Heart left ventricle (tissue), 16 donors: ENCODE measurements around the gene CTXND2. TPM values are rescaled to one million over a fixed set of nuclear protein-coding genes. Genes with fewer than 3 reads are reported as not detected.
"Not testable (repeated sequence)": the region's sequence is repeated elsewhere in the genome, so short reads cannot be mapped to it uniquely, and the experiment has no call there.

Experiments
- ATAC-seq, 4 donors: fragments of 200-7000 bp; cut with Tn5 transposase; one replicate each; pipeline ENCODE4 v1.9.1; 2020 to 2022; ENCODE audit warnings: moderate library complexity in 4 of 4, mild to moderate bottlenecking in 3 of 4, moderate number of reproducible peaks in 1 of 4
- DNase-seq, 5 donors: peaks; one replicate each; pipeline ENCODE4 v3.0.0-alpha.2; 2020
- H3K27ac ChIP-seq, 12 donors: fragments of 200-600 bp; sonication (generic) in 4 of 12; one replicate each; pipeline versions ENCODE4 v1.5.0 to v1.8.0; 2016 to 2022; ENCODE audit warnings: mild to moderate bottlenecking in 2 of 12
- H3K27me3 ChIP-seq, 9 donors: fragments of 200-600 bp; sonication (generic) in 2 of 9; one replicate each; pipeline versions ENCODE4 v1.5.1 to v1.8.0; 2016 to 2022; ENCODE audit warnings: mild to moderate bottlenecking in 3 of 9
- H3K36me3 ChIP-seq, 9 donors: fragments of 200-600 bp; sonication (generic) in 2 of 9; one replicate each; pipeline versions ENCODE4 v1.5.0 to v1.8.0; 2018 to 2022; ENCODE audit warnings: mild to moderate bottlenecking in 2 of 9
- H3K4me1 ChIP-seq, 12 donors: fragments of 200-600 bp; sonication (generic) in 4 of 12; one replicate each; pipeline versions ENCODE4 v1.5.0 to v1.8.0; 2016 to 2022; ENCODE audit warnings: mild to moderate bottlenecking in 3 of 12
- H3K4me3 ChIP-seq, 12 donors: fragments of 200-600 bp; sonication (generic) in 4 of 12; one replicate each; pipeline versions ENCODE4 v1.5.0 to v1.8.0; 2017 to 2022; ENCODE audit warnings: mild to moderate bottlenecking in 9 of 12, moderate library complexity in 4 of 12
- H3K9me3 ChIP-seq, 12 donors: fragments of 200-600 bp; sonication (generic) in 4 of 12; one replicate each; pipeline versions ENCODE4 v1.5.0 to v1.8.0; 2016 to 2022; ENCODE audit warnings: mild to moderate bottlenecking in 1 of 12
- POLR2A ChIP-seq, 2 donors: fragments of 450-650 bp; IDR thresholded peaks; one replicate each; pipeline ENCODE4 v1.6.1; 2017; ENCODE audit warnings: antibody characterized with exemption in 2 of 2, mild to moderate bottlenecking in 2 of 2, moderate library complexity in 2 of 2
- WGBS, 4 donors: extraction: QIAGEN DNeasy Blood & Tissue Kit in 2 of 4; methylation state at CpG; one replicate each; pipeline versions ENCODE4 v1.1.5 to v1.1.7; 2013 to 2018; 5-methylcytosine and 5-hydroxymethylcytosine counted together
- intact Hi-C, 10 donors: fragments of 100-400 bp; cut with DNase I; formaldehyde crosslinking; loops; one replicate each; pipeline versions ENCODE4 v1.11.1 to v1.14.2; 2022
- polyA plus RNA-seq, 2 donors: library from polyadenylated mRNA; stranded (reverse); fragments of 200-250 nt; gene quantifications; one replicate each; pipeline ENCODE4 v1.2.3, GENCODE V29; 2013
- total RNA-seq, 9 donors: library from RNA; depleted of rRNA in 2 of 9; stranded (reverse); fragments of >200 nt in 2 of 9; fragmentation: NEBNext Ultra II Directional in 3 of 9; extraction: Animal tissue kit (Norgen Biotek cat#: 25700) in 3 of 9; gene quantifications; one replicate each; pipeline versions ENCODE4 v1.1.0 to v1.2.4, GENCODE V29; 2016 to 2023
- TF ChIP-seq, protein P1 (sequence below), 12 donors: fragments of 200-600 bp; sonication (generic) in 4 of 12; IDR thresholded peaks; one replicate each; pipeline versions ENCODE4 v1.5.0 to v1.8.0; 2018 to 2022; ENCODE audit warnings: antibody characterized with exemption in 12 of 12, mild to moderate bottlenecking in 5 of 12
- donor health status: ischemic (EF 13 %, LVEDD 7.1; RV severe dilation, severe dysfunction).
- donor health status: healthy with polysubstance abuse.
- donor health status: DM: no; HTN: yes; CAD: no.
- donor health status: DM: no; HTN: no; CAD: no.
- donor health status: ischemic (EF 25% LVEDD 6.9; RV normal size, moderate dysfunction).
- donor health status: ischemic (EF 25% LVEDD 5.7; RV mildly dilated, moderate dysfunction).
- donor health status: healthy.
- donor health status: DM: yes; HTN: yes; CAD: no.
- donor health status: ischemic (EF 35%, LVEDD 5.7; RV mildly dilated, moderate dysfunction).
- donor health status: nonischemic (EF 11% LVEDD 7.7; RV severe dilation, severe dysfunction).
- donor health status: DM: yes; HTN: yes; CAD: no.
- donor health status: PGD.
- donor health status: ischemic (EF 29% LVEDD 5.4; RV normal size, mild dysfunction).
- donor health status: nonischemic (EF 23%, LVEDD 6.1; RV moderate dilation, normal function).

Gene CTXND2
- total and polyA plus RNA-seq, 11 donors: not detected

DNA sequence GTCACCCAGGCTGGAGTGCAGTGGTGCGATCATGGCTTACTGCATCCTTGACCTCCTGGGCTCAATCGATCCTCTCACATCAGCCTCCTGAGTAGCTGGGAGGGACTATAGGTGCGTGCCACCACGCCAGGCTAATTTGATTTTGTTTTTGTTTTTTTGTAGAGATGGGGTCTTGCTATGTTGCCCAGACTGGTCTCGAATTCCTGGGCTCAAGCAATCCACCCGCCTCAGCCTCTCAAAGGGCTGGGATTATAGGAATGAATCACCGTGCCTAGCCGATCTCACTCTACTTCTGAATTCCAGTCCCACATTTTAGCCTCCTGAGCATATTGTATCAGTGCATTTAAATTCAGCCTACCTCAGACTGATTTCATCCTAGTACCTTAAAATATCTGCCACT, 1.8 kb downstream of the CTXND2 start:
- Histone ChIP-seq H3K4me1 (no peaks in the 10 kb centered on the region), H3K27me3 (no peaks in the 10 kb centered on the region), H3K9me3 (no peaks in the 10 kb centered on the region), H3K27ac (no peak overlapping the region), H3K4me3 (no peak overlapping the region), H3K36me3 (no peaks in the 10 kb centered on the region)
- ATAC-seq: no peak
- no peak for DNase-seq
- intact Hi-C loops: loop anchor here in 1 of 10 donors (5.0 kb wide), 1 partner anchor 39 kb away; the partner anchor contains the start of gene SETDB1
- WGBS, 4 donors: 86 to 95% (median 92%) methylated on average over 8 of the region's 8 CpGs
- TF ChIP-seq POLR2A (IDR thresholded peaks at IDR 0.05): no peak
- TF ChIP-seq, protein P1, sequence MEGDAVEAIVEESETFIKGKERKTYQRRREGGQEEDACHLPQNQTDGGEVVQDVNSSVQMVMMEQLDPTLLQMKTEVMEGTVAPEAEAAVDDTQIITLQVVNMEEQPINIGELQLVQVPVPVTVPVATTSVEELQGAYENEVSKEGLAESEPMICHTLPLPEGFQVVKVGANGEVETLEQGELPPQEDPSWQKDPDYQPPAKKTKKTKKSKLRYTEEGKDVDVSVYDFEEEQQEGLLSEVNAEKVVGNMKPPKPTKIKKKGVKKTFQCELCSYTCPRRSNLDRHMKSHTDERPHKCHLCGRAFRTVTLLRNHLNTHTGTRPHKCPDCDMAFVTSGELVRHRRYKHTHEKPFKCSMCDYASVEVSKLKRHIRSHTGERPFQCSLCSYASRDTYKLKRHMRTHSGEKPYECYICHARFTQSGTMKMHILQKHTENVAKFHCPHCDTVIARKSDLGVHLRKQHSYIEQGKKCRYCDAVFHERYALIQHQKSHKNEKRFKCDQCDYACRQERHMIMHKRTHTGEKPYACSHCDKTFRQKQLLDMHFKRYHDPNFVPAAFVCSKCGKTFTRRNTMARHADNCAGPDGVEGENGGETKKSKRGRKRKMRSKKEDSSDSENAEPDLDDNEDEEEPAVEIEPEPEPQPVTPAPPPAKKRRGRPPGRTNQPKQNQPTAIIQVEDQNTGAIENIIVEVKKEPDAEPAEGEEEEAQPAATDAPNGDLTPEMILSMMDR (IDR thresholded peaks at IDR 0.05): no peak

DNA sequence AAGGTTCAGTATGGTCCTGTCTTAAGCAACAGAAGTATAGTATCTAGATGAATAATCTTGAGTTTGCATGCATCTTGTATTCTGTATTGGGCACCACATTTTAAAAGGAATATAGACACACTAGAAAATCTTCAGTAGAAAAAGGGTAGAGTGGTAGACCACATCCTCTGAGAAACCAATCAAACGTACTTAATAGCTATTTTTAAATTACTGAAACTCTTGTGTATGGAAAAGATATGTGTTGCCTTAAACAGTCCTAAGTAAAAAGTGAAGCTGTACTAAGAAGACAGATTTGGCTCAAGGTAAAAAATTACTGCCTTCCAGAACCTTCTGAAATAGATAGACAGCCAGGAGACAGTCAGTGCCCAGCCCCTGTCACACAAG, 3.1 kb downstream of the CTXND2 start:
- Histone ChIP-seq H3K9me3 (no peaks in the 10 kb centered on the region), H3K4me1 (no peaks in the 10 kb centered on the region), H3K27me3 (no peaks in the 10 kb centered on the region), H3K36me3 (no peaks in the 10 kb centered on the region), H3K4me3 (no peak overlapping the region), H3K27ac (no peak overlapping the region)
- ATAC-seq (no peak), DNase-seq (no peak)
- no peak for TF ChIP-seq POLR2A (IDR thresholded peaks at IDR 0.05)
- TF ChIP-seq, protein P1 (IDR thresholded peaks at IDR 0.05): no peak
- WGBS, 4 donors: 46 to 55% (median 52%) methylated on average over 1 of the region's 1 CpG
- intact Hi-C loops: no loop called here

DNA sequence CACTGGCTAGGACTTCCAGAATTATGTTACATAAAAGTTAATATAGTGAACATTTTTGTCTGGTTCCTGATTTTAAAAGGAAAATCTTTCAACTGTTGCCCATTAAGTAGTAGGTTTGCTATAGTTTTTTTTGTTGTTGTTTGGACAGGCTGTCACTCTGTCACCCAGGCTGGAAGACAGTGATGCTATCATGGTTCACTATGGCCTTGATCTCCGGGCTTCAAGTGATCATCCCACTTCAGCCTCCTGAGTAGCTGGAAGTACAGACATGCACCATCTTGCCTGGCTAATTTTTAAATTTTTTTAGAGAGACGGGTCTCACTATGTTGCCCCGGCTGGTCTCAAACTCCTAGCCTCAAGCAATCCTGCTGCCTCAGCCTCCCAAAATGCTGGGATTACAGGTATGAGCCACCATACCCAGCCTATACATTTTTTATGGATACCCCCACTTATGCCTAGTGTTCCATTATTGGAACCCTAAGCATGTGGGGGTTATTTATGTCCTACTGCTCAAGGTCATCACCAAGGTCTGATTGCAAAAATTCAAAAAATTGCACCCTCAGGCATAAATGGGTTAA, 6.5 kb downstream of the CTXND2 start:
- H3K9me3 ChIP-seq: no peaks in the 10 kb centered on the region

DNA sequence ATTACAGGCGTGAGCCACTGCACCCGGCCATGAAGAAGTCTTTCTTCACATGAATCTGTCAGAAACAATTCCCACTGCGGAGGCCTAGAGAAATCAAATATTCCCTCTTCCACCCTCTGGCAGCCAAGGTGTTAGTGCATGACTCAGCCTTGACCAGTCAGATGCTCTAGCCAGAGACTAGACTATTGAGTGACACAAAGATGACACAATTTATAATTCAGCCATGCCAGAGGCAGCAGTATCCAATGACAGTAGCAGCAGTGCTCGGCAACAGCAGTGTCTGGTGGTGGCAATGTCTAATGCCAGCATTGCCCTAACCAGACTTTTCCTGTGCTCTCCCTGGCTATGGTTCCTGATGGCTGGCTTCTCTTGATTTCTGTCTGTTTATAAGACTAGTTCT, 8.7 kb downstream of the CTXND2 start:
- no peak for DNase-seq
- TF ChIP-seq POLR2A (IDR thresholded peaks at IDR 0.05): no peak
- TF ChIP-seq, protein P1 (IDR thresholded peaks at IDR 0.05): no peak
- no peak overlapping the region for H3K4me3 ChIP-seq
- H3K4me1 ChIP-seq: no peaks in the 10 kb centered on the region
- H3K27ac ChIP-seq: no peak overlapping the region
- WGBS, 4 donors: 75 to 87% (median 82%) methylated on average over 4 of the region's 4 CpGs
- peak in 3 of 4 donors; percentile 34 to 61 (median 50) for ATAC-seq
- no peaks in the 10 kb centered on the region for H3K9me3 ChIP-seq
- H3K36me3 ChIP-seq: no peaks in the 10 kb centered on the region
- intact Hi-C loops: no loop called here
- H3K27me3 ChIP-seq: no peaks in the 10 kb centered on the region

More for the DNA sequence above, 6.5 kb downstream of the CTXND2 start:
- H3K27me3 ChIP-seq: no peaks in the 10 kb centered on the region
- no peak overlapping the region for H3K27ac ChIP-seq
- DNase-seq: no peak
- intact Hi-C loops: no loop called here
- H3K4me1 ChIP-seq: no peaks in the 10 kb centered on the region
- ATAC-seq: no peak
- 88 to 94% (median 92%) methylated on average over 3 of the region's 3 CpGs for WGBS, 4 donors
- no peaks in the 10 kb centered on the region for H3K36me3 ChIP-seq
- TF ChIP-seq POLR2A (IDR thresholded peaks at IDR 0.05): no peak
- TF ChIP-seq, protein P1 (IDR thresholded peaks at IDR 0.05): no peak
- no peak overlapping the region for H3K4me3 ChIP-seq

DNA sequence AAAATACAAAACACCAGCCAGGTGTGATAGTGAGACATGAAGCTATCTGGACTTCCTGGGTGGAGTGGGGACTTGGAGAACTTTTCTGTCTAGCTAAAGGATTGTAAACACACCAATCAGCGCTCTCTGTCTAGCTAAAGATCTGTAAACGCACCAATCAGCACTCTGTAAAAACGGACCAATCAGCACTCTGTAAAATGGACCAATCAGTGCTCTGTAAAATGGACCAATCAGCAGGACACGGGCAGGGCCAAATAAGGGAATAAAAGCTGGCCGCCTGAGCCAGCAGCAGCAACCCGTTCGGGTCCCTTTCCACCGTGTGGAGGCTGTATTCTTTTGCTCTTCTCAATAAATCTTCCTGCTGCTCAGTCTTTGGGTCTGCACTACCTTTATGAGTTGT, 12.9 kb downstream of the CTXND2 start:
- H3K36me3 ChIP-seq, H3K4me3 ChIP-seq, intact Hi-C loops, DNase-seq, H3K4me1 ChIP-seq, ATAC-seq, H3K27ac ChIP-seq, H3K27me3 ChIP-seq, H3K9me3 ChIP-seq: not testable (repeated sequence)
- 86 to 89% (median 89%) methylated on average over 8 of the region's 8 CpGs for WGBS, 4 donors
